HG03342 (cell line): ENCODE results near the gene AFDN.
A peak's percentile ranks its signal among the peaks of the same experiment; 100 is the strongest.

Experiments
- ATAC-seq: cut with Tn5 transposase; IDR thresholded peaks from one replicate; pipeline ENCODE4 v1.9.1; 2021; ENCODE audit warnings: mild to moderate bottlenecking, moderate library complexity; ENCODE audit not compliant: unreplicated experiment

AFDN gene

GRCh38 chr6:167826896-167827582, at the start of gene AFDN:
TSS of gene AFDN (plus strand) at chr6:167826911. CDS start at chr6:167827133, 222 bp downstream.
- peak; percentile 32 for ATAC-seq

GRCh38 chr6:167778497-167779128, 48.1 kb upstream of the AFDN start:
- no peak for ATAC-seq

- ATAC-seq, result no peak
These were observed 47.4 kb upstream of the AFDN start for GRCh38 chr6:167779129-167779992.

GRCh38 chr6:167779993-167780655, 46.6 kb upstream of the AFDN start:
- ATAC-seq, result no peak

GRCh38 chr6:167781066-167781767, 45.5 kb upstream of the AFDN start:
- no peak for ATAC-seq

- ATAC-seq, result no peak
These were observed 44.8 kb upstream of the AFDN start for GRCh38 chr6:167781868-167782267.

- no peak for ATAC-seq
These were observed 43.8 kb upstream of the AFDN start for GRCh38 chr6:167782698-167783517.

GRCh38 chr6:167786853-167787675, 39.6 kb upstream of the AFDN start:
- no peak for ATAC-seq

- ATAC-seq, result no peak
These were observed 38.7 kb upstream of the AFDN start for GRCh38 chr6:167787896-167788562.

GRCh38 chr6:167788563-167788903, 38.2 kb upstream of the AFDN start:
- no peak for ATAC-seq

- ATAC-seq, result no peak
These were observed 37.4 kb upstream of the AFDN start for GRCh38 chr6:167789358-167789757.

- ATAC-seq, result no peak
These were observed 35.5 kb upstream of the AFDN start for GRCh38 chr6:167791091-167791779.

- ATAC-seq, result no peak
These were observed 34.8 kb upstream of the AFDN start for GRCh38 chr6:167791780-167792478.

GRCh38 chr6:167793421-167793820, 33.3 kb upstream of the AFDN start:
- ATAC-seq, result no peak

GRCh38 chr6:167794161-167795157, 32.3 kb upstream of the AFDN start:
- ATAC-seq, result no peak

GRCh38 chr6:167795321-167795811, 31.3 kb upstream of the AFDN start:
- no peak for ATAC-seq
